Hepatocyte (in vitro differentiated cells): Measurements from ENCODE around the gene MFAP1. TPM values are rescaled to one million over a fixed set of nuclear protein-coding genes. Genes with fewer than 3 reads are reported as not detected.

ENCODE experiments used
- DNase-seq: peaks from one replicate; pipeline ENCODE4 v3.0.0-alpha.2; 2016; ENCODE audit warnings: low spot score
- H2AFZ ChIP-seq: fragments of 200-600 bp; sonication (generic); 2 replicates; pipeline ENCODE4 v1.6.0; 2016; ENCODE audit warnings: antibody characterized with exemption, mild to moderate bottlenecking
- H3K27ac ChIP-seq: fragments of 200-600 bp; sonication (generic); 2 replicates; pipeline ENCODE4 v1.5.1; 2016; ENCODE audit warnings: mild to moderate bottlenecking
- H3K27me3 ChIP-seq: fragments of 200-600 bp; sonication (generic); 2 replicates; pipeline ENCODE4 v1.6.1; 2016
- H3K36me3 ChIP-seq: fragments of 200-600 bp; sonication (generic); replicated peaks from 2 replicates; pipeline ENCODE4 v1.5.1; 2016; ENCODE audit warnings: low read depth; ENCODE audit not compliant: insufficient read depth
- H3K4me1 ChIP-seq: fragments of 200-600 bp; sonication (generic); 2 replicates; pipeline ENCODE4 v1.5.1; 2016; ENCODE audit warnings: mild to moderate bottlenecking, moderate library complexity; ENCODE audit not compliant: insufficient read depth
- H3K4me2 ChIP-seq: fragments of 200-600 bp; sonication (generic); 2 replicates; pipeline ENCODE4 v1.6.0; 2016
- H3K4me3 ChIP-seq: fragments of 200-600 bp; sonication (generic); 2 replicates; pipeline ENCODE4 v1.5.1; 2016; ENCODE audit warnings: mild to moderate bottlenecking
- H3K79me2 ChIP-seq: fragments of 200-600 bp; sonication (generic); 2 replicates; pipeline ENCODE4 v1.6.0; 2017; ENCODE audit warnings: mild to moderate bottlenecking
- H3K9me2 ChIP-seq: fragments of 200-600 bp; sonication (generic); replicated peaks from 2 replicates; pipeline ENCODE4 v1.6.0; 2017; ENCODE audit warnings: mild to moderate bottlenecking; ENCODE audit not compliant: insufficient read depth
- H3K9me3 ChIP-seq: fragments of 200-600 bp; sonication (generic); 2 replicates; pipeline ENCODE4 v1.5.1; 2016; ENCODE audit warnings: low read depth, mild to moderate bottlenecking
- H4K20me1 ChIP-seq: fragments of 200-600 bp; sonication (generic); 2 replicates; pipeline ENCODE4 v1.6.0; 2016; ENCODE audit warnings: mild to moderate bottlenecking; ENCODE audit not compliant: insufficient read depth, poor library complexity, severe bottlenecking
- CTCF ChIP-seq: fragments of 200-600 bp; sonication (generic); IDR thresholded peaks from 2 replicates; pipeline ENCODE4 v1.5.1; 2016; ENCODE audit warnings: antibody characterized with exemption, mild to moderate bottlenecking; ENCODE audit not compliant: poor library complexity
- EZH2 ChIP-seq: fragments of 200-600 bp; sonication (generic); IDR thresholded peaks from 2 replicates; pipeline ENCODE4 v1.6.1; 2016; ENCODE audit warnings: antibody characterized with exemption, mild to moderate bottlenecking, borderline replicate concordance
- EZH2phosphoT487 ChIP-seq: fragments of 200-600 bp; sonication (generic); IDR thresholded peaks from one replicate; pipeline ENCODE4 v1.6.1; 2018; ENCODE audit warnings: antibody characterized with exemption, mild to moderate bottlenecking, low read depth, moderate library complexity; ENCODE audit not compliant: unreplicated experiment, severe bottlenecking
- WGBS: methylation state at CpG from one replicate; pipeline ENCODE4 v1.1.6; 2016; ENCODE audit warnings: low lambda C conversion rate; ENCODE audit errors: missing lambda C conversion rate; 5-methylcytosine and 5-hydroxymethylcytosine counted together
- polyA plus RNA-seq: library from polyadenylated mRNA; unstranded; fragments of >200 nt; fragmentation: Nextera tagmentation; extraction: Ambion mirVana; gene quantifications from 2 replicates; pipeline ENCODE4 v1.2.1, GENCODE V29; 2016
- total RNA-seq: library from RNA; depleted of rRNA; stranded (reverse); fragments of >200 nt; gene quantifications from 2 replicates; pipeline ENCODE4 v1.2.3, GENCODE V29; 2014

The MFAP1 gene
- total and polyA plus RNA-seq, 2 experiments from 2014 or later: 26.9 to 36.9 TPM

- Histone ChIP-seq H2AFZ (no peak overlapping the region), H3K9me2 (no peaks in the 10 kb centered on the region), H3K36me3 (no peaks in the 10 kb centered on the region), H3K4me1 (peaks cover 5% of the 10 kb centered on the region), H3K79me2 (no peaks in the 10 kb centered on the region), H3K9me3 (no peaks in the 10 kb centered on the region), H3K4me3 (no peak overlapping the region), H3K27me3 (no peaks in the 10 kb centered on the region), H3K27ac (peak overlapping the region; percentile 65), H3K4me2 (peak overlapping the region; percentile 82), H4K20me1 (no peaks in the 10 kb centered on the region)
- peak; percentile 85 for DNase-seq
- TF ChIP-seq CTCF (peak; percentile 47), EZH2phosphoT487 (no peak), EZH2 (no peak)
- WGBS: 94% methylated on average over 1 of the region's 1 CpG
Measured at GRCh38 chr15:43775411-43775965, 49.0 kb downstream of the MFAP1 start.

- no peak for DNase-seq
- Histone ChIP-seq H3K36me3 (no peaks in the 10 kb centered on the region), H4K20me1 (no peaks in the 10 kb centered on the region), H2AFZ (no peak overlapping the region), H3K4me2 (no peak overlapping the region), H3K9me2 (no peaks in the 10 kb centered on the region), H3K9me3 (no peaks in the 10 kb centered on the region), H3K27me3 (no peaks in the 10 kb centered on the region), H3K27ac (peak overlapping the region; percentile 35), H3K4me1 (peaks cover 5% of the 10 kb centered on the region), H3K4me3 (no peak overlapping the region), H3K79me2 (no peaks in the 10 kb centered on the region)
- TF ChIP-seq EZH2 (no peak), CTCF (no peak), EZH2phosphoT487 (no peak)
- 90% methylated on average over 4 of the region's 4 CpGs for WGBS
Measured at GRCh38 chr15:43774062-43774461, 50.4 kb downstream of the MFAP1 start.

GRCh38 chr15:43772624-43773023 is 51.9 kb downstream of the MFAP1 start:
- Histone ChIP-seq H3K9me3 (no peaks in the 10 kb centered on the region), H3K27ac (no peak overlapping the region), H3K27me3 (no peaks in the 10 kb centered on the region), H3K4me1 (peaks cover under 1% of the 10 kb centered on the region), H4K20me1 (no peaks in the 10 kb centered on the region), H3K4me3 (no peak overlapping the region), H3K9me2 (no peaks in the 10 kb centered on the region), H3K36me3 (no peaks in the 10 kb centered on the region), H2AFZ (no peak overlapping the region), H3K79me2 (no peaks in the 10 kb centered on the region), H3K4me2 (no peak overlapping the region)
- TF ChIP-seq EZH2: no peak
- TF ChIP-seq CTCF: no peak
- no peak for TF ChIP-seq EZH2phosphoT487
- DNase-seq: no peak

- no peak for DNase-seq
- Histone ChIP-seq H3K9me3 (no peaks in the 10 kb centered on the region), H4K20me1 (no peaks in the 10 kb centered on the region), H2AFZ (no peak overlapping the region), H3K4me1 (no peaks in the 10 kb centered on the region), H3K27me3 (no peaks in the 10 kb centered on the region), H3K9me2 (no peaks in the 10 kb centered on the region), H3K4me2 (no peak overlapping the region), H3K79me2 (no peaks in the 10 kb centered on the region), H3K4me3 (no peak overlapping the region), H3K27ac (peak overlapping the region; percentile 6), H3K36me3 (no peaks in the 10 kb centered on the region)
- 63% methylated on average over 2 of the region's 2 CpGs for WGBS
- TF ChIP-seq CTCF (no peak), EZH2 (no peak), EZH2phosphoT487 (no peak)
Measured at GRCh38 chr15:43771816-43772215, 52.7 kb downstream of the MFAP1 start.
